CD4-positive, alpha-beta T cell treated with Interleukin-2 at 100 ng/mL for 4 hours (primary cell): ENCODE measurements around the gene ATG12.
"Not testable (repeated sequence)": the region's sequence is repeated elsewhere in the genome, so short reads cannot be mapped to it uniquely, and the experiment has no call there.

Experiments
- DNase-seq: peaks from one replicate; pipeline ENCODE4 v3.0.0-alpha.2; 2020; ENCODE audit warnings: low spot score

ATG12 gene

DNA sequence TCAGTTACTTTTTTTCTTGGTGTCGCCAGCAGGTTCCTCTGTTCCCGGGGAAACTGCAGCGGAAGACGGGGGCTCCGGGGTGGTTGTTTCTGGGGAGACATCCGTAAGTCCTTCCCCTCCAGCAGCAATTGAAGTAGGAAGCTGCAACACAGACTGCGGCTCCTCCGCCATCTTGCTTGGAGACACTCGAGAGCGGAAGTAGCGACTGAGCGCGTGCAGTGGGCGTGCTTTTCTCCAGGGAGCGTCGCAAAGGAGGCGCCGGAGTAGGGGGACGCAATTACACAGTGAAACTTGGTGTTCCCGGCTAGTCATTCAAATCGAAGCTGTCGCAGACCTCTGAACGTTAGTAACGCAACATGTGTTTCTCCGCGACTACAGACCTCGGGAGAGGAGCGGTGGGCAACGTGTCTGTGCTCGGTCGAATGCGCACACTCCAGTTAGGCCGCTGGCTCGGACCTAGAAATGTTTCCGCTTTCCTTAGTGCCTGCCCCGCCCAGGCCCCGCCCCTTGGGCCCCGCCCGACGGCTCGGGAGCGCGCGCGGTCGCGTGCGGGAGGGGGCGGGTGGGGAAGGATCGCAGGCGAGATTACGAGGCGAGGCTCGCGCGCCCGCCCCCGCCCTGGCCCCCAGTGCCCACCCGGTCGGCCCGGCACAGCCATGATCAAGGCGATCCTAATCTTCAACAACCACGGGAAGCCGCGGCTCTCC is at the start of gene ATG12, which contains the start of gene AP3S1:
Gene ATG12 (minus strand): TSS at position 184 of the 707 bp plus-strand sequence. CDS start 13 bp downstream, at position 171.
Gene AP3S1 (plus strand): TSS at position 554 of the 707 bp plus-strand sequence. CDS start 103 bp downstream, at position 657.
- peak; percentile 89 for DNase-seq

DNA sequence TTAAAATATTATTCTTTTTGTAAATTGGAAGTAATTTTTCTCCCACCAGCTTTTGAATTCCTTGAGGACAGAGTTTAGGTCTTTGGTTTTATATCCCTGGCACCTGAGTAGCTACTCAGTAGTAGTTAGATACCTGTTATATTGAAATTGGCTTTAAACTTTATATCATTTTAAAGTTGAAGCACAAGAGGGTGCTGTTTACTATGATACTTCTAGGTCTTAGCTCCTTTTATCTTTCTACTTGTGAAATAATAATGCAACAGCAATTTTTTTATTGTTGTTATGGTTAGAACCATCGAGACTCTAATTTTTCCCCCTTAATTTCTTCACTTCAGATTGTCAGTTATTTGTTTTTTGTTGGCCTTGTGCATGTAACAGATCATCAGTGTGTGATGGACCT is 46.7 kb upstream of the ATG12 start:
- DNase-seq: no peak

DNA sequence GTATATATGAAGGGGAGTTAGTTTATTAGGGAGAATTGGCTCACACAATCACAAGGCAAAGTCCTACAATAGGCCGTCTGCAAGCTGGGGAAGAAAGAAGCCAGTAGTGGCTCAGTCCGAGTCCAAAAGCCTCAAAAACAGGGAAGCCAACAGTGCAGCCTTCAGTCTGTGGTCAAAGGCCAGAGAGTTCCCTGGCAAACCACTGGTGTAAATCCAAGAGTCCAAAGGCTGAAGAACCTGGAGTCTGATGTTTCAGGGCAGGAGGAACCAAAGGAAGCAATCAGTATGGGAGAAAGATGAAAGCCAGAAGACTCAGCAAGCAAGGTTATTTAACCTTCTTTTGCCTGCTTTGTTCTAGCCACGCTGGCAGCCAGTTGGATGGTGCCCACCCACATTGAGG is 43.8 kb upstream of the ATG12 start:
- DNase-seq: not testable (repeated sequence)

DNA sequence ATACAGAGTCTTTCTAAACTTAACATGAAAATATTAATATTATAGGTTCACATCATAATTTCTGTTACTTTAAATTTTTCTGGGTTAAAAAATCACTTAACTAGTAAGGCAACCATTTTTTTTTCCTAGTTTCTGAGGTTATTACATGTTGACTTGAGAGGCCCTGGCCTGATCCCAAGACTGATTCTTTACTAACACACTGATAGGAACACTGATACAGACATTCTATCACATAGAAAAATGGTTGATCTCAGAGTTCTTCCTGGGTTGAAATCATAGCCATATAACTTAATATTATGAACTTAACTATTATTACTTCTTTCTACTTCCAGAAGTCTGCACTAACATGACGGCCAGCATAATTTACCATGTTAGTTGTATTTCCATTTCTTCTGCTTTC is 43.3 kb upstream of the ATG12 start:
- DNase-seq: no peak

GRCh38 chr5:115882434-115882833 is 41.1 kb upstream of the ATG12 start:
- not testable (repeated sequence) for DNase-seq

- DNase-seq: not testable (repeated sequence)
Measured at GRCh38 chr5:115877342-115877741, 36.0 kb upstream of the ATG12 start.

DNA sequence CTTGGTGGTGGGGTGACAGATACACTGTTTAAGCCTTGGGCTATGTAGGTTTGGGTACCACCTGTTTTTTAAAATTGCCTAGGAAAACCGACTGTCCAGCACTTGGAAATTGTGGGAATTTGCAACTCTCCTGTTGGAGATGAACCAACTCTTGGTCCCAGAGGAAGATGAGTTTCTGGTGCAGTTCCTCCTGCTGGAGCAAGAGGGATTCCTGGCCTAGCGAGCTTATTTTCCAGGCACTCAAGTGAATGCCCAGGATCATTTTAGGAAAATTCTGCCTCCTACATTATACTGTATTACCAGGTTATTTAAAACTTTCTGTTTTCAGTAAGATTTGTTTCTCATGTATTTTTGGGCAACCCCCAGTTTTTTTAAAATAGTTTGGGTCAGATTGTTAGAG is 34.1 kb upstream of the ATG12 start:
- no peak for DNase-seq

DNA sequence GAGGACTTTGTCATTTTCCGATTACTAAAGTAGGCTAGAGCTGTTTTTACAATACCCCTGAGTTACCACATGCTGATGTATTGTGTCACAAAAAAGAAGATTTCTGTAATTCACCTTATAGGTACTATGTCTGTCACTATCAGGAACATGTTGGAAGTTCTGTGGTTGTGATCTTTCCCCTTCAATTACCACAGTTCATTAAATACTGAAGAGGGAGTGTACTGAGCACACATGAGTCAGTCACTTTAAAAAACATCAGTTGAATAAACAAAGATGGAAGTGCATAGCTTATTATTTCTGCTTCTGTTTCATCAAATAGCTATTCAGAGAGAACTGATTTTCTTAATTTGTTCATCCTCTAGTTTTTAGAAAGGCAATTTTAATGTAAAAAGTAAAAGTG is 32.0 kb upstream of the ATG12 start:
- DNase-seq: no peak

- DNase-seq: no peak
Measured at GRCh38 chr5:115872447-115872846, 31.1 kb upstream of the ATG12 start.

GRCh38 chr5:115869256-115869795 is 28.0 kb upstream of the ATG12 start:
- no peak for DNase-seq

- DNase-seq: no peak
Measured at GRCh38 chr5:115859378-115859777, 18.0 kb upstream of the ATG12 start.

DNA sequence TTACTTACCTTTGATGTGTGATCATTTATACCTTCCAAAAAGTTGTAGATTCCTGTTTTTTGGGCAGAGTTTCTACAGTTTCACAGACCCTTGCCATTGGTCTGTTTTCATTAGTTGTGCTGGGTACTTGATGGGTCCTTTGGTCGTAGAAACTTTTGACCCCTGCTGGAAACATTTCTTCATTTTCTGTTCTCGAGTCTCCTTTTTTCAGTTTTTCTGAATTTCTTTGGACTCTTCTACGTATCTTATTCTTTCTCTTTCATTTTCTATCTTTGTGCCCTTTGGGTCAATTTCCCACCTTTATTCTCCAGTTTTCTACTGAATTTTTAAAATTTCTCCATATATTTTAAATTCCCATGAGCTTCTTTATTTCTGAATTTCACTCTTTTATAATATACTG is 17.0 kb upstream of the ATG12 start:
- no peak for DNase-seq

GRCh38 chr5:115857626-115858349 is 16.4 kb upstream of the ATG12 start:
- DNase-seq: no peak

- DNase-seq: no peak
Measured at GRCh38 chr5:115857057-115857479, 15.7 kb upstream of the ATG12 start.

- DNase-seq: no peak
Measured at GRCh38 chr5:115855959-115856358, 14.6 kb upstream of the ATG12 start.

DNA sequence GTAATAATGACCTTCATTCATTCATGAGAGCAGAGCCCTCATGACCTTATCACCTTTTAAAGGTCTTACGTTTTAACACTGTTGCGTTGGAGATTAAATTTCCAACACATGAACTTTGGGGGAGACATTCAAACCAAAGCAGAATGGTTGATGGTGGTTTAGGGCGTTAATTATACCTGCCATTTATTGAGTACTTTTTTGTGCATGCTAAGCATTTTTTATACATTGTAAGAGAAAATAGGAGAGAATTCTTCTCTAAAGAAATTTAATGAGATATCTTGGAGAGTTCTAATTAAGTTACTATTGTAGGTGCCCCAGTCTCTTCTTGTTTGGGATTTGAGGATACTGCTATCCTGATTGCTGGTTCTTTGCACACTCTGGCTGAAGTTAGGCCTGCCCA is 12.8 kb upstream of the ATG12 start:
- DNase-seq: no peak

DNA sequence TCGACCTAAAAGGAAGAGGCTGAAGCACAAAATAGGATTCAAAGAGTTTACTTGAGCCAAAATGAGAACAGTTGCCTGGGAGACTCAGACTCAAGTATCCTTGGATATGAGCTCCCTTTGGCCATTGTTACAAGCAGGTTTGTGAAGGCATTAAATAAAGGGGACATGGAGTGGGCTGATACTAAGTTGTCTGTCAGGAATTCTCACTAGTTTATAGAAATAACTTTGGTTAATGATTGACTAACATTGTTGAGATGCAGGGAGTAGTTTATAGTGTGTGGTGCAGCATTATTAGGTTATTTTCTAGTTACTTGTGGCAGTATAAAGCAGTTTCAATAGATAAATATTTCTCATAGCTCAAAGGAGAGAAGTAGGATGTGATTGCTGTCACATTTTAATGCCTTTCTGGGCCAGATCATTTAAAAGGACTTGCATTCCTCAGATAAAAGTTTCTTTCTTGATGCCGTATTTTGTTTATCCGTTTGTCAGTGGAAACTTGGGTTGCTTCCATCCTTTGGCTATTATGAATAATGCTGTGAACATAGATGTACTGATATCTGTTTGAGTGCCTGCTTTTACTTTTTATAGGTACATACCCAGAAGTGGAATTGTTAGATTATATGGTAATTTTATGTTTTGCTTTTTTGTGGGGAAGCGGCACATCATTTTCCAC is 9.5 kb upstream of the ATG12 start:
- no peak for DNase-seq

GRCh38 chr5:115849258-115849798 is 8.0 kb upstream of the ATG12 start:
- no peak for DNase-seq

GRCh38 chr5:115847290-115847689 is 5.9 kb upstream of the ATG12 start:
- DNase-seq: no peak

- DNase-seq: no peak
Measured at GRCh38 chr5:115844321-115844817, 3.0 kb upstream of the ATG12 start.

DNA sequence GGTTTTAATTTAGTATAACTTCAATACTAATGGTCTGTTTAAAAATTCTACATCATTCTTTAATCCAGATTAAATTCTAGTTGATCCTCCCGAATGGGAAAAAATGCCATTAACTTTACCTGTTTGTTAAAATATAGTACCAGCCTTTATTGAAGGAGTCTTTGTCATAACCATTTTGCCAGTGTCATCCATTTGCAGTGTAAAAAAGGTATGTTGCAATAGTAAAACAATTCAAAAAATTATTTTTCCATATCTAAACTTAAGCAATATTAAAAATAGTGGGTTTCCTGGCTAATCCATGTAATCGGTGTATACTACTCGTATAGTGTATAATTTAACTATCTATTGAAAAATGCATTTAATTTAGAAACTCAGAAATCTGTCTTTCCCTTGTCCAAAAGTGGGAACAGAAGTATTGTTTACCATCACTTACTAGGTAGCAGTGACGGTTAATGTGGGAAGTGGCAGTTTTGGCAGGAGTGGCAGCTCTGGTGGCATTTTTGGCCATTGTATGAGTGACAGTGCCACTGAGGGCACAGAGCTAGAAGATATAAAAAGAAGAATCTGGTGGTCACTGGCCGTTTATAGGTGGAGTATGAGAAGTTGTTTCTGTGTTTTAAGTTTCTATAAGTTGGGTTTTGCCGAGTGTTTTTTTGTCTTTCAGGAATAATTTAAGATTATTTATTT is 2.2 kb upstream of the ATG12 start:
- DNase-seq: no peak

GRCh38 chr5:115842952-115843351 is 1.6 kb upstream of the ATG12 start:
- no peak for DNase-seq
